Mesodermal cell (in vitro differentiated cells): ENCODE results near the gene SOWAHA.

Experiments used
- H3K27ac ChIP-seq: 2 replicates; pipeline ENCODE4 v1.7.0; 2013; ENCODE audit warnings: mild to moderate bottlenecking, low read depth, low read length, moderate library complexity; ENCODE audit not compliant: severe bottlenecking
- H3K36me3 ChIP-seq: 2 replicates; pipeline ENCODE4 v1.7.1; 2013; ENCODE audit warnings: mild to moderate bottlenecking, low read length, moderate library complexity; ENCODE audit not compliant: control insufficient read depth, insufficient read depth
- H3K4me1 ChIP-seq: one replicate; pipeline ENCODE4 v1.7.1; 2013; ENCODE audit warnings: mild to moderate bottlenecking, low read length; ENCODE audit not compliant: insufficient read depth, control insufficient read depth, poor library complexity, severe bottlenecking
- H3K4me3 ChIP-seq: 2 replicates; pipeline ENCODE4 v1.7.0; 2013; ENCODE audit warnings: low read length, control low read depth, mild to moderate bottlenecking; ENCODE audit not compliant: insufficient read depth, poor library complexity, severe bottlenecking; ENCODE audit errors: extremely low read depth
- H3K9me3 ChIP-seq: 2 replicates; pipeline ENCODE4 v1.7.1; 2013; ENCODE audit warnings: mild to moderate bottlenecking, low read length, moderate library complexity; ENCODE audit not compliant: control insufficient read depth
- WGBS, 2 experiments: methylation state at CpG; one replicate each; pipeline ENCODE4 v1.1.5; 2013; ENCODE audit warnings: missing lambda C conversion rate in 2 of 2; ENCODE audit not compliant: insufficient coverage in 2 of 2; 5-methylcytosine and 5-hydroxymethylcytosine counted together

SOWAHA gene

DNA sequence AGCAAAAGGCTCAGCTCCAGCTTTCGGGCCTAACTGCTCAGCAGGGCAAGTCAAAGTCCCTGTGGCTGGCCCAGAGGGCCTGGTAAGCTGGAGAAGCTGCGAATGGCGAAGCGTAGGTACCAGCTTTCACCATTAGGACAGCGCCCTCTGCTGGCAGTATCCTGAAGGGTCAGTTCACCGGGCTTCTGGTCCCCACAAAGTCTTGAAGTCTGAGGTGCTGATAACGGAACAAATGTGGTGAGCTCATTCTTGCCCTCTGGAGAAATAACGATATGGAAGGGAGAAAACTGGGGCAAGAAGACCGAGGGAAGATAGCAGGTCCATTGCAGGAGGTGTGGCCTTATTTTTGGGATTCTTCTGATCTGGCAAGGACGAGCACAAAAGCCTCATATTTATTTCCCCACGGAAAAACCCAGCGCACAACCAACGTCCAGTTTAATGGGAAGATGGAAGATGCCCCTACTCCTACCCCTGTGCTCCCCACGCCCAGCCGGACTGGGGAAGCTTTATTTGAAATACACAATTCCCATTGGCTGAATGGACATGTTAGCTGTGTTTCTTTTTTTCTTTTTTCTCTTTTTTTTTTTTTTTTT, 7.2 kb downstream of the SOWAHA start:
- WGBS, 2 experiments: 10 to 39% methylated on average over 9 to 11 of the region's 15 CpGs
- Histone ChIP-seq H3K4me1 (peaks cover 7% of the 10 kb centered on the region), H3K27ac (no peak overlapping the region), H3K36me3 (no peaks in the 10 kb centered on the region), H3K9me3 (no peaks in the 10 kb centered on the region), H3K4me3 (no peak overlapping the region)

DNA sequence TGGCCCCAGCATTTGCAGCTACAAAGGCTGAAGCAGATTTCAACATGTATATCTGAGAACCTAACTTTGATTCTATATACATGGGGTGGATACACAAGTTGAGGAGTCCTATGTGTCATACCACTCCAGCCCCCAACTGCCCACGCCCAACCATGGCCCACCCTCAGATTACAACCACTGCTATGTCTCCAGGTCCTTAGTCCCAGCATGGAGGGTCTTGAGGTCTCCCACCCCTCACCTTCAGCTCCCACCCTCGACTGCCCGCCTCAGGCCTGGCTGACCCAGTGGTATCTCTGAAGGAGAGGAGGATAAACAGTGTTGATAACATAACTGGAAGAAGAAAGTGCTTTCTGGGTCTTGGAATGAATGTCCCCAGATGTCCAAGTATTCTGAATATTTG, 8.2 kb downstream of the SOWAHA start:
- 80% methylated on average over 1 of the region's 3 CpGs; no CpG with 5 or more reads in 1 of the 2 experiments for WGBS, 2 experiments
- Histone ChIP-seq H3K27ac (no peak overlapping the region), H3K36me3 (no peaks in the 10 kb centered on the region), H3K4me3 (no peak overlapping the region), H3K4me1 (peaks cover 12% of the 10 kb centered on the region), H3K9me3 (no peaks in the 10 kb centered on the region)

DNA sequence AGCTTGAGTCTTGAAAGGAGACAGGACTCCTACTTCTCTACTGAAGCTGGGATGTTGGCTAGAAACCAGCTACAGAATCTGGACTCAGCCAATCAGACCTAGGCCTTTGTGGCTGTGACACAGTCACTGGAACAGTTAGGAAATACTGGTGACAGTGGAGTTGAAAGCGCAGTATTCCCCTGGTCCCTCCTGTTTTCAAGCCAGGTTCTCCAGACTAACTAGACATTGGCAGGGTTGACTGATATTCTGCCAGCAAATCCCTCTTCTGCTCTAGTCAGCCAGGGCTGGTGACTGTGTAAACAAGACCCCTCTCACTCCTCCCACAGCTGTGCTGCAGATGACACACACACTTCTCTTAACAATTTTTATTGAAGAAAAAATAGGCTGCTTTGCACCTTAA, 8.7 kb downstream of the SOWAHA start:
- no peak overlapping the region for H3K4me3 ChIP-seq
- 100% methylated on average over 1 of the region's 1 CpG for WGBS, 2 experiments
- H3K4me1 ChIP-seq: peaks cover 12% of the 10 kb centered on the region
- no peaks in the 10 kb centered on the region for H3K36me3 ChIP-seq
- no peak overlapping the region for H3K27ac ChIP-seq
- no peaks in the 10 kb centered on the region for H3K9me3 ChIP-seq

DNA sequence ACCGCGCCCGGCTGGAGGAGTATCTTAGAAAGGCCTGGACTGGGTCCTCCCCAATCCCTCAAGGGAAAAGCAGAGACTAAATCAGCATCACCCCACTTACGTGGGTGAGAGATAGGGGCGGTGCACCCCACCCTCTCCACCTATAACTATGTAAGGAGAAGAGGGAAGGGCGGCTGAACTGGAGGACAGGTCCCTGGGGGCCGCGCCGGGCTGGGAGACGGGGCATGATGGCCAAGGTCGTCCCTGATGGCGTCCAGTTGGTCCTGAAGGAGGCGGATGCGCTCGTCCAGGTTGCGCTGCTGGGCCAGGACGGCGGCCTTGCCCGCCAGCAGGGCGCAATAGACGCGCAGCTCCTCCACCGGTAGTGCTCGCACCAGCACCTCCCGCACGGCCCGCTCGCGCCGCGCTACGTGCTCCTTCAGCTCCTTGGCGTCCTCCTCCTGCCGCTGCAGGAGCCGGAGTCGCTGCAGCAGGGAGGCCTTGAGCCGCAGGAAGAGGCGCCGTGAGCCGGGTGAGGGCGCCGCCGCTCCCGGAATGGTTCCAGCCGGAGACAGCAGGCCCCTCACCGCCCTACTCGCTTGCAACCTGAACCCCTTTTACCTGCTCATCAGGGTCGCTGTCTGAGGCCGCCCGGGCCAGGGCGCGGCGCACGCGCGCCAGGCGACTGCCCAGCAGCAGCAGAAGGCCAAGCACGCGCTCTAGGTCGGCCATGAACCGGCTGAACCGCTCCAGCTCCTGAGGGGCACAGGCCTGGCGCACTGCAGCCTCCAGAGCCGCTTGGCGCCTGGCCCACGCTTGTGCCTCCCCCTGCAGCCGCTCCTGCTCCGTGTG, 9.8 kb downstream of the SOWAHA start:
- Histone ChIP-seq H3K36me3 (no peaks in the 10 kb centered on the region), H3K27ac (no peak overlapping the region), H3K4me1 (peaks cover 12% of the 10 kb centered on the region), H3K4me3 (peak overlapping the region; percentile 5), H3K9me3 (no peaks in the 10 kb centered on the region)
- 12 to 20% methylated on average over 38 to 48 of the region's 68 CpGs for WGBS, 2 experiments

DNA sequence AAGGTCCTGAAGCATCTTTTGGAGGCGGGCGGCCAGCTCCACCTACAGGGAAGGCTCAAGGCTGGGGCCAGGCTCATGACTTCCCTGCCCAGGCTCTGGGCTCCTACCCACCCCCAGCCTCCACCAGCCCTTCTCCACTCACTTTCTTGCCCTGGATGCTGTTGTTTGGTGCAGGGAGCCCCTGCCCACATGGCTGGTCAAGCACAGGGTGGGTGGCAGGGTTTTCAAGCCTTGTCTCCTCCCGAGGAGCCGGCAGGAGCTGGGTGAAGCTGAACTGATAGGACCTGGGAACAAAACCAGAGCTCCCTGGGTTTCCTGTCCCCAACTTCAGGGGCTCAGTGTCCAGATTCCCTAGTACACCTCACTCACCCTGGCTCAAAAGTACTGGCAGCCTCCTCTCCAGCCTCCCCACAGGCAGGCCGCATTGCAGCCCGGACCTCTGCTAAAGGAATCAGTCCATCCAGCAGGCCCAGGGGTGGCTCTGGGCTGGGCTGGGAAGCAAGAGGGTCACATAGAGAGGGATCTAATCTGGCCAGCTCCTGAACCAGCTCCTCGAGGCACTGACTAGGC, 10.5 kb downstream of the SOWAHA start:
- H3K27ac ChIP-seq: no peak overlapping the region
- WGBS, 2 experiments: 90 to 91% methylated on average over 3 to 4 of the region's 7 CpGs
- no peaks in the 10 kb centered on the region for H3K9me3 ChIP-seq
- no peaks in the 10 kb centered on the region for H3K36me3 ChIP-seq
- H3K4me3 ChIP-seq: no peak overlapping the region
- H3K4me1 ChIP-seq: peaks cover 12% of the 10 kb centered on the region

DNA sequence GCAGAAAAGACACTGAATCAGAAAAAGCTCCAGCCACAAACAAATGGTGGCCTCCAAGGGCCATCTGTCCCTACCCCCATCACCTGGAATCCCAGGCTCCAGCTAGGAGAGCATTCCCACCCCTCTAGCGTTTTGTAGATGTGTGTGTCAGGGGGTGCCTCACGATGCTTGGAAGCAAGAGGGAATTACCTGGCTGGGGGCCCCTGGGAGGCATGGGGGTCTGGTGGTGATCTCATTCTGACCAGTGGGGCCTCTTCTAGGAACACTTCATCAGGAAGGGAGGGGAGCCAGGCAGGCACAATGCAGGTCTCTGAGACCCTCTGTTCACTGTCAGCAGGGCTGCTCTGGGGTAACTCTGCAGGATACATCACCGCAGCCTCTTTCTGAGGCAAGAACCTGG, 11.3 kb downstream of the SOWAHA start:
- no peak overlapping the region for H3K4me3 ChIP-seq
- peaks cover 12% of the 10 kb centered on the region for H3K4me1 ChIP-seq
- no peaks in the 10 kb centered on the region for H3K36me3 ChIP-seq
- no peaks in the 10 kb centered on the region for H3K9me3 ChIP-seq
- H3K27ac ChIP-seq: no peak overlapping the region
- WGBS, 2 experiments: 93 to 100% methylated on average over 2 of the region's 3 CpGs

DNA sequence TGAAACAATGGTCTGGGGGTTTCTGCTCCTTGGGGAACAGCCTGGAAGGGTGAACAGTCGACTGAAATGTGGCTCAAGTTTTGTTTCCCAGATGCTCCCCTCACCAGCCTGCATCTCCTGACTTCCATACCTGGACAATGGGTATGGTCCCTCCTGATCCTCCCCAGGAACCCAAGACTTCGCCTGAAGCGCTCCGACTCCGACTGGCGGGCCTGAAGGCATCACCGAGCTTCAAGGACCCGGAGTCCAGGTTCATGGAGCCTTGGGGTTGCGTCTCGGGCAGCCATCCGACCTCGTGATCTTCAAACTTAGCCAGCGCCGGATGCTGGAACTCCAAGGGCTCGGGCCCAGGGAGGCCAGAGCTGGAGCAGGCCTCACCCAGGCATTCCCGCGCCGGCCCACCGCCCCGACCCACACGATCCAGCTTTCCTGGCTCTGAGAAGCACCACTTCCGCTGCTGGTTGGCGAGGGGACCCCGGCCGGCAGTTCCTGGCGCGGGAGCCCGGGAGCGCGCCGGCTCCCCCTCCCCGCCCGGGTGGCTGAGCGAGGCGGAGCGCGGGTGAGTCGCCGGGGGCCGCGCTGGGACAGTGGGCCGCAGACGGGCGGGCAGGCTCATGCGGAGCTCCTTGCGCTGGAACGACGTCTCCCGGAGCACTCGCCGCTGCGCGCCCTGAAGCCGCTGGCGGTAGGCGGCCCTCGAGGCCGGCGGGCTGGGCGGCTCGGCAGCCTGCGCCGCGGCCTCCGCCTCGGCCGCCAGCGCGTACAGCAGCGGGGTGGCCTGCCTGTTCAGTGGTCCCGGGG, 12.1 kb downstream of the SOWAHA start:
- Histone ChIP-seq H3K27ac (no peak overlapping the region), H3K9me3 (no peaks in the 10 kb centered on the region), H3K36me3 (no peaks in the 10 kb centered on the region), H3K4me3 (peak overlapping the region; percentile 8), H3K4me1 (peaks cover 12% of the 10 kb centered on the region)
- WGBS, 2 experiments: 30 to 34% methylated on average over 56 to 63 of the region's 71 CpGs

DNA sequence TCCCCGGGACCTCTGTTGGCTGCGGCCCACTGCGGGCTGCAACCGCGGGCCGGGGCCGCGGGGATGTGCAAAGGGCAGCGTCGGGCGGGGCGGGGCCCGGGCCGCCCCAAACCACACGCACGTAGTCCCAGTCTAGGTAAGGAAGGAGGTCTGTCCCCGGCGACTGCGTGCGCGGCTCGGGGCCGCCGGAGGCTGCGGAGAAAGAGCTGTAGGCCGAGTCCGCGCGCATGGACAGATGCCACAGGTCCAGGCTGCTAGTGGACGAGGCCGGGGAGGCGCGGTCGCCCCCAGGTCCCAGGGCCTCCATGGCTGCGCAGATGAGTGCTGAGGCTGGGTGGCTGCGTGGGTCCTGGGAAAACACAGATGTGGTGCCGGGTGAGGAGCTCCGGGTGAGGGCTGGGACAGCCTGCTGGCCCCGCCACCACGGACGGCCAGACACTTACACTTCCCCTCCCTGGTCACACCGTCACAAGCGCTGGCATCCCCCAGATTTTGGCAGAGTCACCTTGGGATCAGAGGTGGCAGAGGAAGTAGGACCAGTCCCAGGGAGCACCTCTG, 12.8 kb downstream of the SOWAHA start:
- H3K27ac ChIP-seq: no peak overlapping the region

DNA sequence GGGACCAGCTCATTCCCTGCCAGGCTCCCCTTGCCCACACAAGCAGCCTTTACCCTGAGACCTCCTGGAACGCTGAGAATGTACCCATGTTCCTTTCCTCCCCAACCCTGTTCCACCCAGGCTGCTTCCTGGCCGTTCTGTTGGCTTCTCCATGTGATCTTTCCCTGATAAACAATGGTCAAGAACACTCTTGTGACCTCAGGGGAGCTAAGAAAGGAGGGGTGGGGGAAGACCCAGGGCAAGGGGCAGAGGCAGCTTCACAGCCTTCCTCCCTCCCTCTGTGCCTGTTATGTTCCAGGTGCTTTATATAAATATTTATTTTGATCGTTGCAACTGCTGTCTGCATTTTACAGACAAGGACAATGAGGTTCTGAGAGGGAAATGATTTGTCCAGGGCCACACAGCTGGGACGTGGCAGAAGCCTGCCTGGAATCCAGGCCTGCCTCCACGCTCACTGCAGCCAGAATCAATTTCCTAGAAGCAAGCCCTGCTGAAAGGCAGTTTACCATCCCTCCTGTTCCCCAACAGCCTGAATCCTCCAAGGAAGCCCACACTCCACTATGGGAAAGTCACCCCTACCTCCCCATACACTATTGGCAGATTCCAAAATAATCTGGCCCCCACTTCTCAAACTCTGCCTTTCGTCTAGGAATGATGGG, 13.5 kb downstream of the SOWAHA start:
- H3K9me3 ChIP-seq: no peaks in the 10 kb centered on the region
- H3K27ac ChIP-seq: no peak overlapping the region
- peaks cover 12% of the 10 kb centered on the region for H3K4me1 ChIP-seq
- H3K36me3 ChIP-seq: no peaks in the 10 kb centered on the region
- no peak overlapping the region for H3K4me3 ChIP-seq
- 76 to 91% methylated on average over 5 to 6 of the region's 6 CpGs for WGBS, 2 experiments

More for the DNA sequence above, 12.8 kb downstream of the SOWAHA start:
- Histone ChIP-seq H3K36me3 (no peaks in the 10 kb centered on the region), H3K4me3 (peak overlapping the region; percentile 8), H3K4me1 (peaks cover 12% of the 10 kb centered on the region), H3K9me3 (no peaks in the 10 kb centered on the region)
- 24% methylated on average over 38 to 41 of the region's 43 CpGs for WGBS, 2 experiments
